Calu3 (cell line): ENCODE results near the gene IGSF9B. TPM values are rescaled to one million over a fixed set of nuclear protein-coding genes. Genes with fewer than 3 reads are reported as not detected.

Source experiments
- BruUV-seq: library from RNA; stranded (reverse); fragments of 400-500 nt; replicated peaks from 2 replicates; lab custom pipeline; 2021; lab: Mats Ljungman, UMichigan
- CTCF ChIA-PET: fragments of 300-600 bp; sonication (Branson Sonifier 250); formaldehyde crosslinking; loops from one replicate; lab custom pipeline; 2022; ENCODE audit warnings: antibody characterized with exemption; lab: Charles Lee
- DNase-seq: peaks from one replicate; pipeline ENCODE4 v3.0.0; 2022
- H3K27ac Mint-ChIP-seq: one replicate; pipeline ENCODE4 v1.8.0; 2022; ENCODE audit warnings: mixed read lengths; ENCODE audit not compliant: unreplicated experiment
- H3K27me3 Mint-ChIP-seq: one replicate; pipeline ENCODE4 v1.8.0; 2022; ENCODE audit warnings: mixed read lengths; ENCODE audit not compliant: unreplicated experiment
- H3K36me3 Mint-ChIP-seq: one replicate; pipeline ENCODE4 v1.8.0; 2022; ENCODE audit warnings: mild to moderate bottlenecking, moderate library complexity, mixed read lengths; ENCODE audit not compliant: insufficient read depth, unreplicated experiment
- H3K4me1 Mint-ChIP-seq: one replicate; pipeline ENCODE4 v1.8.0; 2022; ENCODE audit warnings: mild to moderate bottlenecking, low read depth, mixed read lengths; ENCODE audit not compliant: unreplicated experiment
- H3K4me3 Mint-ChIP-seq: one replicate; pipeline ENCODE4 v1.8.0; 2022; ENCODE audit warnings: mild to moderate bottlenecking, low read depth, moderate library complexity, mixed read lengths; ENCODE audit not compliant: unreplicated experiment
- H3K9me3 Mint-ChIP-seq: one replicate; pipeline ENCODE4 v1.8.0; 2022; ENCODE audit warnings: low read depth, mixed read lengths; ENCODE audit not compliant: unreplicated experiment
- CTCF ChIP-seq: fragments of 200-600 bp; IDR thresholded peaks from one replicate; pipeline ENCODE4 v1.8.0; 2022; ENCODE audit warnings: antibody characterized with exemption; ENCODE audit not compliant: unreplicated experiment
- intact Hi-C: fragments of 100-400 bp; cut with micrococcal nuclease; formaldehyde crosslinking; loops from one replicate; pipeline ENCODE4 v1.10.0; 2022; ENCODE audit not compliant: unreplicated experiment
- total RNA-seq: library from RNA; stranded (reverse); gene quantifications from 2 replicates; pipeline ENCODE4 v1.2.3, GENCODE V29; 2022

IGSF9B gene
- total RNA-seq, 1 experiment from 2014 or later = 13.2 TPM

- no peak overlapping the region for H3K4me3 Mint-ChIP-seq
- H3K27me3 Mint-ChIP-seq = peaks cover 19% of the 10 kb centered on the region
- CTCF ChIA-PET = no interaction called here
Observed at GRCh38 chr11:133953547-133953946, 3.2 kb downstream of the IGSF9B start.

GRCh38 chr11:133952199-133953190, 4.3 kb downstream of the IGSF9B start:
- CTCF ChIA-PET = no interaction called here
- no peaks in the 10 kb centered on the region for H3K9me3 Mint-ChIP-seq
- no peak for TF ChIP-seq CTCF
- no peak overlapping the region for H3K4me3 Mint-ChIP-seq
- peaks cover 13% of the 10 kb centered on the region for H3K36me3 Mint-ChIP-seq
- H3K27ac Mint-ChIP-seq = no peak overlapping the region
- H3K4me1 Mint-ChIP-seq = peaks cover 13% of the 10 kb centered on the region
- intact Hi-C loops = no loop called here
- peaks cover 22% of the 10 kb centered on the region for H3K27me3 Mint-ChIP-seq
- no TSS peak for BruUV-seq
- no peak for DNase-seq

More at GRCh38 chr11:133953547-133953946, 3.2 kb downstream of the IGSF9B start:
- Mint-ChIP-seq H3K4me1 (peaks cover 3% of the 10 kb centered on the region), H3K27ac (no peak overlapping the region), H3K36me3 (peaks cover 18% of the 10 kb centered on the region), H3K9me3 (no peaks in the 10 kb centered on the region)
- BruUV-seq = no TSS peak
- intact Hi-C loops = no loop called here
- no peak for DNase-seq
- no peak for TF ChIP-seq CTCF

GRCh38 chr11:133951327-133952198, 5.2 kb downstream of the IGSF9B start:
- DNase-seq = no peak
- no peak overlapping the region for H3K4me3 Mint-ChIP-seq
- BruUV-seq = no TSS peak
- peaks cover 29% of the 10 kb centered on the region for H3K27me3 Mint-ChIP-seq
- CTCF ChIA-PET = no interaction called here
- no peak overlapping the region for H3K27ac Mint-ChIP-seq
- intact Hi-C loops = no loop called here
- H3K9me3 Mint-ChIP-seq = no peaks in the 10 kb centered on the region
- H3K36me3 Mint-ChIP-seq = peaks cover 4% of the 10 kb centered on the region
- H3K4me1 Mint-ChIP-seq = peaks cover 17% of the 10 kb centered on the region
- no peak for TF ChIP-seq CTCF

GRCh38 chr11:133950874-133951326, 5.9 kb downstream of the IGSF9B start:
- no peak for TF ChIP-seq CTCF
- H3K9me3 Mint-ChIP-seq = no peaks in the 10 kb centered on the region
- H3K4me1 Mint-ChIP-seq = peaks cover 17% of the 10 kb centered on the region
- CTCF ChIA-PET = no interaction called here
- H3K27me3 Mint-ChIP-seq = peaks cover 29% of the 10 kb centered on the region
- H3K27ac Mint-ChIP-seq = no peak overlapping the region
- BruUV-seq = no TSS peak
- no peak overlapping the region for H3K4me3 Mint-ChIP-seq
- intact Hi-C loops = no loop called here
- peaks cover 4% of the 10 kb centered on the region for H3K36me3 Mint-ChIP-seq
- DNase-seq = no peak
